GM18951 (cell line): ENCODE results near the gene MINPP1.
"Not testable (repeated sequence)": the region's sequence is repeated elsewhere in the genome, so short reads cannot be mapped to it uniquely, and the experiment has no call there.

Experiments used
- POLR2A ChIP-seq: IDR thresholded peaks from 4 replicates; pipeline ENCODE4 v1.6.1; 2011; ENCODE audit warnings: mild to moderate bottlenecking; ENCODE audit not compliant: insufficient read length, insufficient read depth; ENCODE audit errors: extremely low read depth
- in situ Hi-C: fragments of 300-500 bp; cut with MboI; formaldehyde crosslinking; loops from one replicate; pipeline ENCODE4 v1.12.0; 2022; ENCODE audit warnings: low sequenced_read_pairs, mixed read lengths, inconsistent platforms; ENCODE audit not compliant: unreplicated experiment

MINPP1 gene

GRCh38 chr10:87560495-87561129, 55.9 kb downstream of the MINPP1 start:
- TF ChIP-seq POLR2A: no peak
- in situ Hi-C loops: no loop called here

- no peak for TF ChIP-seq POLR2A
- in situ Hi-C loops: no loop called here
Observed at GRCh38 chr10:87562750-87563149, 58.1 kb downstream of the MINPP1 start.

GRCh38 chr10:87565010-87565409, 60.3 kb downstream of the MINPP1 start:
- TF ChIP-seq POLR2A: no peak
- in situ Hi-C loops: no loop called here

- in situ Hi-C loops: no loop called here
- TF ChIP-seq POLR2A: no peak
Observed at GRCh38 chr10:87575851-87576250, 71.2 kb downstream of the MINPP1 start.

GRCh38 chr10:87578160-87578841, 73.6 kb downstream of the MINPP1 start:
- in situ Hi-C loops: no loop called here

GRCh38 chr10:87578842-87579401, 74.2 kb downstream of the MINPP1 start:
- in situ Hi-C loops: no loop called here
- TF ChIP-seq POLR2A: no peak

More at GRCh38 chr10:87578160-87578841, 73.6 kb downstream of the MINPP1 start:
- no peak for TF ChIP-seq POLR2A

- TF ChIP-seq POLR2A: no peak
- in situ Hi-C loops: no loop called here
Observed at GRCh38 chr10:87579563-87579962, 74.9 kb downstream of the MINPP1 start.

GRCh38 chr10:87580016-87580415, 75.3 kb downstream of the MINPP1 start:
- in situ Hi-C loops: no loop called here
- TF ChIP-seq POLR2A: no peak

- in situ Hi-C loops: no loop called here
Observed at GRCh38 chr10:87585565-87586514, 81.1 kb downstream of the MINPP1 start.

GRCh38 chr10:87589645-87590051, 85.0 kb downstream of the MINPP1 start:
- in situ Hi-C loops: no loop called here
- no peak for TF ChIP-seq POLR2A

More at GRCh38 chr10:87585565-87586514, 81.1 kb downstream of the MINPP1 start:
- no peak for TF ChIP-seq POLR2A

- in situ Hi-C loops: no loop called here
- no peak for TF ChIP-seq POLR2A
Observed at GRCh38 chr10:87590705-87591588, 86.3 kb downstream of the MINPP1 start.

- in situ Hi-C loops: no loop called here
- TF ChIP-seq POLR2A: no peak
Observed at GRCh38 chr10:87591589-87591886, 86.8 kb downstream of the MINPP1 start.

GRCh38 chr10:87592920-87593319, 88.2 kb downstream of the MINPP1 start:
- in situ Hi-C loops: not testable (repeated sequence)
